Measurements from ENCODE around the gene TRIM52. TPM values are rescaled to one million over a fixed set of nuclear protein-coding genes. Genes with fewer than 3 reads are reported as not detected.

TRIM52 gene
- total and polyA plus RNA-seq, 10 of the 15 experiments (the other 5 are each of a cell fraction or from before 2014, with no cell fraction given): 1.4 to 24.3 (median 8.1) TPM

DNA sequence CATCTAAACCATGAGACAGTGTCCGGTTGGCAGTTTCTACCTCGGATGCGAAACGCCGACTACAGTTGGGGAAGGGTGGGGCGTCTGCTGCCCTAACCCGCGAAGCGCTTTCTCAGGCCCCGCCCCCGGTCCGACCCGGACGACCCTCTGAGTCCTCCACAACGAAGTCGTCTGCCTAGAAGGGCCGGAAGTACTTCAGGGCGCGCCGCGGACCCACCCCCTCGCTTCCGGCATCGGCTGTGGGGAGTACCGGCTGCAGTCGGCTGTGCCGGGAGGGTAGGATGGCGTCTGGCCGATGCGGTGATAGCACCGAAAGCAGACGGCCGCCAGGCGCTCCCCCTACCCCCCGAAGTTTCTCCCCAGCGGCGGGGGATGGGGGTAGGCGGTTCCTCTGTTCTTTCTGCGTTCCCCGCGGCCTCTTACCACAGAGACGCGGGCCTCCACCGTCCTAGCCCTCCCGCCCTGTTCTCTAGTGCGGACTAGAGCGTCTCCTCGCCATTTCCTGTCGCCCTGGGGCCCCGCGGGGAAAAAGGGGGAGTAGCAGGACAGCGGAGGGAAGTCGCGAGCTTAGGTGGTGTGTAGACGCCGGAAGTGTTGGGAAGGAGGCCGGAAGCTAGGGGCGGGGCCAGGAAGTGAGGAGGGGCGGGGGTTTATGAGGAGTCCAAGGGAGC, 37.8 kb downstream of the TRIM52 start, which contains the start of gene TRIM41 (continued):
- TF ChIP-seq, protein P1, sequence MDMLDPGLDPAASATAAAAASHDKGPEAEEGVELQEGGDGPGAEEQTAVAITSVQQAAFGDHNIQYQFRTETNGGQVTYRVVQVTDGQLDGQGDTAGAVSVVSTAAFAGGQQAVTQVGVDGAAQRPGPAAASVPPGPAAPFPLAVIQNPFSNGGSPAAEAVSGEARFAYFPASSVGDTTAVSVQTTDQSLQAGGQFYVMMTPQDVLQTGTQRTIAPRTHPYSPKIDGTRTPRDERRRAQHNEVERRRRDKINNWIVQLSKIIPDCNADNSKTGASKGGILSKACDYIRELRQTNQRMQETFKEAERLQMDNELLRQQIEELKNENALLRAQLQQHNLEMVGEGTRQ (IDR thresholded peaks at IDR 0.05; ENCODE audit: borderline replicate concordance, low read depth, low read length): no peak
- peak; percentile 82; the same call in 1 of the 2 replicates for TF ChIP-seq SMAD5 (IDR thresholded peaks at IDR 0.05; ENCODE audit: low read depth)
- no peak for TF ChIP-seq BCL11A (IDR thresholded peaks at IDR 0.05; ENCODE audit: low read depth, low read length)
- TF ChIP-seq, protein P2, sequence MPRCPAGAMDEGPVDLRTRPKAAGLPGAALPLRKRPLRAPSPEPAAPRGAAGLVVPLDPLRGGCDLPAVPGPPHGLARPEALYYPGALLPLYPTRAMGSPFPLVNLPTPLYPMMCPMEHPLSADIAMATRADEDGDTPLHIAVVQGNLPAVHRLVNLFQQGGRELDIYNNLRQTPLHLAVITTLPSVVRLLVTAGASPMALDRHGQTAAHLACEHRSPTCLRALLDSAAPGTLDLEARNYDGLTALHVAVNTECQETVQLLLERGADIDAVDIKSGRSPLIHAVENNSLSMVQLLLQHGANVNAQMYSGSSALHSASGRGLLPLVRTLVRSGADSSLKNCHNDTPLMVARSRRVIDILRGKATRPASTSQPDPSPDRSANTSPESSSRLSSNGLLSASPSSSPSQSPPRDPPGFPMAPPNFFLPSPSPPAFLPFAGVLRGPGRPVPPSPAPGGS (IDR thresholded peaks at IDR 0.05; ENCODE audit: borderline replicate concordance, insufficient read depth, low read depth, low read length, poor library complexity, severe bottlenecking): peak; percentile 69
- TF ChIP-seq WRNIP1 (IDR thresholded peaks at IDR 0.05; ENCODE audit: borderline replicate concordance, low read depth, low read length): no peak
- TF ChIP-seq STAT1 (conservative IDR thresholded peaks at IDR 0.05): peak; percentile 90
- peak; percentile 53 for TF ChIP-seq SIX5 (IDR thresholded peaks at IDR 0.05; ENCODE audit: low read depth, low read length, severe bottlenecking)
- TF ChIP-seq RELA (IDR thresholded peaks at IDR 0.05; ENCODE audit: borderline replicate concordance, partially characterized antibody): peak; percentile 82
- TF ChIP-seq, protein P3, sequence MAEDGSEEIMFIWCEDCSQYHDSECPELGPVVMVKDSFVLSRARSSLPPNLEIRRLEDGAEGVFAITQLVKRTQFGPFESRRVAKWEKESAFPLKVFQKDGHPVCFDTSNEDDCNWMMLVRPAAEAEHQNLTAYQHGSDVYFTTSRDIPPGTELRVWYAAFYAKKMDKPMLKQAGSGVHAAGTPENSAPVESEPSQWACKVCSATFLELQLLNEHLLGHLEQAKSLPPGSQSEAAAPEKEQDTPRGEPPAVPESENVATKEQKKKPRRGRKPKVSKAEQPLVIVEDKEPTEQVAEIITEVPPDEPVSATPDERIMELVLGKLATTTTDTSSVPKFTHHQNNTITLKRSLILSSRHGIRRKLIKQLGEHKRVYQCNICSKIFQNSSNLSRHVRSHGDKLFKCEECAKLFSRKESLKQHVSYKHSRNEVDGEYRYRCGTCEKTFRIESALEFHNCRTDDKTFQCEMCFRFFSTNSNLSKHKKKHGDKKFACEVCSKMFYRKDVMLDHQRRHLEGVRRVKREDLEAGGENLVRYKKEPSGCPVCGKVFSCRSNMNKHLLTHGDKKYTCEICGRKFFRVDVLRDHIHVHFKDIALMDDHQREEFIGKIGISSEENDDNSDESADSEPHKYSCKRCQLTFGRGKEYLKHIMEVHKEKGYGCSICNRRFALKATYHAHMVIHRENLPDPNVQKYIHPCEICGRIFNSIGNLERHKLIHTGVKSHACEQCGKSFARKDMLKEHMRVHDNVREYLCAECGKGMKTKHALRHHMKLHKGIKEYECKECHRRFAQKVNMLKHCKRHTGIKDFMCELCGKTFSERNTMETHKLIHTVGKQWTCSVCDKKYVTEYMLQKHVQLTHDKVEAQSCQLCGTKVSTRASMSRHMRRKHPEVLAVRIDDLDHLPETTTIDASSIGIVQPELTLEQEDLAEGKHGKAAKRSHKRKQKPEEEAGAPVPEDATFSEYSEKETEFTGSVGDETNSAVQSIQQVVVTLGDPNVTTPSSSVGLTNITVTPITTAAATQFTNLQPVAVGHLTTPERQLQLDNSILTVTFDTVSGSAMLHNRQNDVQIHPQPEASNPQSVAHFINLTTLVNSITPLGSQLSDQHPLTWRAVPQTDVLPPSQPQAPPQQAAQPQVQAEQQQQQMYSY (CRISPR knock-in tag; IDR thresholded peaks at IDR 0.05): no peak
- TF ChIP-seq ASH2L (IDR thresholded peaks at IDR 0.05; ENCODE audit: borderline replicate concordance, low read depth): peak; percentile 94; the same call in 1 of the 2 replicates
- TF ChIP-seq MYB (IDR thresholded peaks at IDR 0.05; ENCODE audit: borderline replicate concordance, low read depth, low read length): peak; percentile 79
- no peak for TF ChIP-seq SUPT20H (IDR thresholded peaks at IDR 0.05; ENCODE audit: borderline replicate concordance, control insufficient read depth, low read depth, low read length)
- TF ChIP-seq CHD2 (IDR thresholded peaks at IDR 0.05; ENCODE audit: borderline replicate concordance, low read depth, low read length): peak; percentile 69
- TF ChIP-seq TCF3 (IDR thresholded peaks at IDR 0.05; ENCODE audit: borderline replicate concordance, insufficient read depth, low read depth, low read length): peak; percentile 84; the same call in 1 of the 2 replicates
- no peak for TF ChIP-seq PML (IDR thresholded peaks at IDR 0.05; ENCODE audit: low read length)
- TF ChIP-seq MTA2 (IDR thresholded peaks at IDR 0.05; ENCODE audit: low read depth): peak; percentile 34; the same call in 1 of the 2 replicates
- TF ChIP-seq ZBED1 (IDR thresholded peaks at IDR 0.05; ENCODE audit: borderline replicate concordance): 0 out of 2 replicates have a peak, but pooled peaks have one; percentile 37
- TF ChIP-seq BMI1 (IDR thresholded peaks at IDR 0.05; ENCODE audit: borderline replicate concordance): no peak
- peak; percentile 93 for TF ChIP-seq LARP7 (IDR thresholded peaks at IDR 0.05)
- TF ChIP-seq NFXL1 (IDR thresholded peaks at IDR 0.05; ENCODE audit: borderline replicate concordance): no peak
- TF ChIP-seq CHD1 (IDR thresholded peaks at IDR 0.05; ENCODE audit: low read depth, low read length): peak; percentile 14; the same call in 1 of the 2 replicates
- peak; percentile 98 for TF ChIP-seq POLR2A (IDR thresholded peaks at IDR 0.05; ENCODE audit: low read depth, low read length)
- TF ChIP-seq ZNF24 (IDR thresholded peaks at IDR 0.05): peak; percentile 55; the same call in 1 of the 2 replicates
- no peak for TF ChIP-seq HDAC6 (IDR thresholded peaks at IDR 0.05; ENCODE audit: unreplicated experiment)
- peak; percentile 97 for TF ChIP-seq POLR2AphosphoS5 (IDR thresholded peaks at IDR 0.05; ENCODE audit: low read length)
- peak; percentile 48; the same call in 1 of the 2 replicates for TF ChIP-seq BACH1 (IDR thresholded peaks at IDR 0.05; ENCODE audit: borderline replicate concordance)
- peak; percentile 92 for TF ChIP-seq ZSCAN29 (IDR thresholded peaks at IDR 0.05)

Data from GM12878 (cell line).